Karpas-422 (cell line): ENCODE results near the gene CHAD. TPM values are rescaled to one million over a fixed set of nuclear protein-coding genes. Genes with fewer than 3 reads are reported as not detected.

ENCODE experiments used
- DNase-seq: peaks from one replicate; pipeline ENCODE4 v3.0.0-alpha.2; 2015
- H2AFZ ChIP-seq: fragments of 200-600 bp; sonication (generic); 2 replicates; pipeline ENCODE4 v1.6.1; 2014; ENCODE audit warnings: antibody characterized with exemption, low read length, mixed read lengths
- H3K27ac ChIP-seq: fragments of 200-600 bp; sonication (generic); 2 replicates; pipeline ENCODE4 v1.5.1; 2014; ENCODE audit warnings: mild to moderate bottlenecking, low read length, moderate library complexity
- H3K27me3 ChIP-seq: fragments of 200-600 bp; sonication (generic); 2 replicates; pipeline ENCODE4 v1.6.1; 2014; ENCODE audit warnings: low read length, mixed read lengths
- H3K36me3 ChIP-seq: fragments of 200-600 bp; sonication (generic); 2 replicates; pipeline ENCODE4 v1.6.1; 2014; ENCODE audit warnings: low read length, mixed read lengths; ENCODE audit not compliant: insufficient read depth
- H3K4me1 ChIP-seq: fragments of 200-600 bp; sonication (generic); 2 replicates; pipeline ENCODE4 v1.6.1; 2014; ENCODE audit warnings: mild to moderate bottlenecking, low read length, mixed read lengths
- H3K4me2 ChIP-seq: fragments of 200-600 bp; sonication (generic); 2 replicates; pipeline ENCODE4 v1.6.1; 2014; ENCODE audit warnings: low read length, low read depth, mild to moderate bottlenecking; ENCODE audit not compliant: poor library complexity, severe bottlenecking
- H3K4me3 ChIP-seq: fragments of 200-600 bp; sonication (generic); 2 replicates; pipeline ENCODE4 v1.5.1; 2014; ENCODE audit warnings: mild to moderate bottlenecking, antibody characterized with exemption, low read length, mixed read lengths
- H3K79me2 ChIP-seq: fragments of 200-600 bp; sonication (generic); 2 replicates; pipeline ENCODE4 v1.6.1; 2014; ENCODE audit warnings: mild to moderate bottlenecking, low read length, mixed read lengths
- H3K9ac ChIP-seq: fragments of 200-600 bp; sonication (generic); 2 replicates; pipeline ENCODE4 v1.6.0; 2014; ENCODE audit warnings: low read length
- H3K9me2 ChIP-seq: fragments of 200-600 bp; sonication (generic), shearing (Covaris generic); replicated peaks from 2 replicates; pipeline ENCODE4 v1.6.0; 2014; ENCODE audit warnings: mild to moderate bottlenecking, low read length, moderate library complexity; ENCODE audit not compliant: insufficient read depth
- H3K9me3 ChIP-seq: fragments of 300-700, 200-600 bp; sonication (generic); 2 replicates; pipeline ENCODE4 v1.6.1; 2014; ENCODE audit warnings: low read length, mixed read lengths
- H4K20me1 ChIP-seq: fragments of 200-600 bp; sonication (generic); 2 replicates; pipeline ENCODE4 v1.6.1; 2014; ENCODE audit warnings: mild to moderate bottlenecking, antibody characterized with exemption, low read length, low read depth; ENCODE audit not compliant: insufficient read depth
- total RNA-seq: library from RNA; depleted of rRNA; stranded (reverse); fragments of >200 nt; shearing (Covaris generic); gene quantifications from 2 replicates; pipeline ENCODE4 v1.2.3, GENCODE V29; 2014; ENCODE audit warnings: low replicate concordance

The CHAD gene
- total RNA-seq, 1 experiment from 2014 or later: not detected

DNA sequence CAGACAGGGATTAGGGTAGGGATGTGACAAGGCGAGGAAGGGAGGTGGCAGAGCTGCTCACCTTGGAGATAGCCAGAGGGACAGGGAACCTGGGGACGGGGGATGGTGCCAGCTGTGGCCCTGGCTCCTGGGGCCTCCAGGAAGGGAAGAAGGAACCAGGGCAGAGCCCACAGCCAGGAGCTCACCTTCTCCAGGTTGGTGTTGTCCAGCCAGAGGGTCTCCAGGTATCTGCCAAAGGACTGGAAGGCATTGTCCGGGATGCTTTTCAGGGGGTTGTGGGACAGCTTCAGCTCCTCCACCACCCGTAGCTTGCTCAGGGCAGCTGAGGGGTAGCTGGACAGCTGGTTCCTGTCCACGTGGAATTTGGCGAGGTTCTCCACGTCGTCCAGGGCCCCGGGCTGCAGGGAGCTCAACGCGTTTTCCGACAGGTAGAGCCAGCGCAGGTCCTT is 801 bp downstream of the CHAD start:
- Histone ChIP-seq H3K4me1 (no peaks in the 10 kb centered on the region), H3K27ac (no peak overlapping the region), H3K36me3 (no peaks in the 10 kb centered on the region), H3K79me2 (no peaks in the 10 kb centered on the region), H2AFZ (no peak overlapping the region), H3K4me3 (no peak overlapping the region), H3K9me2 (no peaks in the 10 kb centered on the region), H3K9me3 (no peaks in the 10 kb centered on the region), H3K9ac (no peak overlapping the region), H3K4me2 (no peak overlapping the region), H3K27me3 (no peaks in the 10 kb centered on the region), H4K20me1 (no peaks in the 10 kb centered on the region)
- no peak for DNase-seq

DNA sequence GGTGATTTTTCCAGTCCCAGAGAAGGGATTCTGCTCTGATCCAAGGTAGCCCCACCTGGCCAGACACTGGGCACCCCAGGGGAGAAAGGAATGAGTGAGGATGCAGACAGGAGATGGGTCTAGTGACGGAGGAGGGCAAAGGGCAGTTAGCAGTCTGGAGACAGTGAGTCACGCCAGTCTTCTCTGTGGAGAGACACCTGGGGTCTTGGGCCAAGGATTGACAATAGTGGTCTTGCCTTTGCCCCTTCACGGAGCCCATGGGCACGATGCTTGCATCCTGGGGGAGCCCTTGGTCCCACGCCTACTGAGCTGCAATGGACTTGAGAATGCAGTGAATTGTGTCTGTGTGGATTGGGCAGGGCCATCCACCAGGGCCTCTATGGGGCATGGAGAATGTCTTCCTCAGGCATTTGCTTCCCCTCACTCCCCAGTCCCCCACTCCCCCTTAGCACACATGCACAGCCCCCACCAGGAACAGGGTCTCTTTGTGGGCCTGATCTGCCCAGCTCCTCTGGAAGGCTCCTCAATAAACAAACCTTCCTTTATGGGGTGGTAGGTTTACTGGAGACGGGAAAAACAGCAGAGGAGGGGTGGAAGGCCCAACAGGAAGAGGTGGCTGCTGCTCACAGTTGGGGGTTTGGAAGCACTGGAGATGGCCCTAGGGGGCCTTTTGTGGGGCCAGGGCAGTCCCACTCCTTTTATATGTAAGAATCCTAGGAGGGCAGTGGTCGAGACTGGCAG is 1.4 kb downstream of the CHAD start:
- no peak overlapping the region for H3K4me2 ChIP-seq
- H3K9ac ChIP-seq: no peak overlapping the region
- no peaks in the 10 kb centered on the region for H3K27me3 ChIP-seq

DNA sequence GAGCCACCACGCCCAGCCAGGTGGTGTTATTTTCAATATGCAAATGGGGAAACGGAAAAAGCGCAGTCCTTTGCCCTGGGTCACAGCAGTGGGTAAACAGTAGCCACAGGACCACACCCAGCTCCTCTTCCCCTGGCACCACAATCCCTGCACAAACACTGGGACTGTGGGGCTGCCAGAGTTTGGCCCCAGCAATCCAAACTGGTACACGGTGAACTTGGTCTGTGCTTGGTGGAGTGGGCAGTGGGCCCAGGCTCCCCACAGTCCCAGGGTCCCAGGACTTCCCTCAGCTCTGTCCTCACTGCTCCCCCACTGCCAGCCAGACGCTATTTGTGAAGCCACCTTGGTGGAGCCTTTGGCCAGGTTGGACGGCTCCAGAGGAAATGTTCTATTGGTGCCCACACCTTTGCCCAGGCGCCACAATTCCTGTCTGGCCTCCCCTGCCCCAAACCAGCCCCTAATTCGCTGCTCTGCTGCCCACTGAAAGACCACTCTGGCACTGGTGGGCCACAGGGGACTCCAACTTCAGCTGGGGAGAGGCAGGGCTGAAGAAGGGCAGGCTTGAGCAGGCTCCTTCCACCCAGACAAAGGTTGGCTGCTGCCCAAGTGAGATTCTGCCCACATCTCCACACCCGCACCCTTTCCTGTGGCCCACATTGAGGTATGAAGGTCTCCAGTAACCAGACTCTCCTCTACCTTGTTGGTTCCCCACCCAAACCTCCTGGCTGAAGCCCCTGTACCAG is 2.1 kb downstream of the CHAD start:
- Histone ChIP-seq H3K27me3 (no peaks in the 10 kb centered on the region), H3K79me2 (no peaks in the 10 kb centered on the region), H3K9ac (no peak overlapping the region), H3K4me1 (no peaks in the 10 kb centered on the region), H2AFZ (no peak overlapping the region), H3K9me2 (no peaks in the 10 kb centered on the region), H3K27ac (no peak overlapping the region), H3K4me3 (no peak overlapping the region), H3K4me2 (no peak overlapping the region), H3K9me3 (no peaks in the 10 kb centered on the region), H4K20me1 (no peaks in the 10 kb centered on the region), H3K36me3 (no peaks in the 10 kb centered on the region)
- DNase-seq: no peak

More for the DNA sequence above, 1.4 kb downstream of the CHAD start:
- no peak overlapping the region for H3K4me3 ChIP-seq
- no peaks in the 10 kb centered on the region for H3K36me3 ChIP-seq
- no peaks in the 10 kb centered on the region for H3K4me1 ChIP-seq
- H3K9me2 ChIP-seq: no peaks in the 10 kb centered on the region
- no peak overlapping the region for H2AFZ ChIP-seq
- no peaks in the 10 kb centered on the region for H3K79me2 ChIP-seq
- H3K9me3 ChIP-seq: no peaks in the 10 kb centered on the region
- no peaks in the 10 kb centered on the region for H4K20me1 ChIP-seq
- DNase-seq: no peak
- no peak overlapping the region for H3K27ac ChIP-seq

DNA sequence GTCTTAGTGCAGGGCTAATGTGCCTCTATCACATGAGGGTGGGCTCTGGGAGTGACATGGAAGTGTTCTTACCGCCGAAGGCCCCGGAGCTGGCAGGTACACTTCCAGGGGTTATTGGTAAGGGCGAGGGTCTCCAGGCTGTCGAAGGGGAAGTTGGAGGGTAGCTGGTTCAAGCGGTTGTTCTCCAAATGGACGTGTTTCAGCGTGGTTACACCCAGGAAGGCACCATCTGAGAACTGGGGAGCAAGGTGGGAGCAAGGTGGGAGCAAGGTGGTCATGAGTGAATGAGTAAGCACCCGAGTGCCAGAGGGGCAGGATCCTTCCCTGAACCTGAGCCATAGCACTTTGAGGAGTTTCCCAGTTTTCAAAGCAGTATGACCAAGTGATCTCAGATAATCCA is 3.0 kb downstream of the CHAD start:
- no peaks in the 10 kb centered on the region for H3K79me2 ChIP-seq
- no peaks in the 10 kb centered on the region for H3K9me3 ChIP-seq
- no peaks in the 10 kb centered on the region for H3K9me2 ChIP-seq
- no peak for DNase-seq
- H3K4me3 ChIP-seq: no peak overlapping the region
- no peaks in the 10 kb centered on the region for H4K20me1 ChIP-seq
- H3K4me2 ChIP-seq: no peak overlapping the region
- H3K4me1 ChIP-seq: no peaks in the 10 kb centered on the region
- H3K36me3 ChIP-seq: no peaks in the 10 kb centered on the region
- H3K27me3 ChIP-seq: no peaks in the 10 kb centered on the region
- no peak overlapping the region for H3K9ac ChIP-seq
- no peak overlapping the region for H3K27ac ChIP-seq
- no peak overlapping the region for H2AFZ ChIP-seq

DNA sequence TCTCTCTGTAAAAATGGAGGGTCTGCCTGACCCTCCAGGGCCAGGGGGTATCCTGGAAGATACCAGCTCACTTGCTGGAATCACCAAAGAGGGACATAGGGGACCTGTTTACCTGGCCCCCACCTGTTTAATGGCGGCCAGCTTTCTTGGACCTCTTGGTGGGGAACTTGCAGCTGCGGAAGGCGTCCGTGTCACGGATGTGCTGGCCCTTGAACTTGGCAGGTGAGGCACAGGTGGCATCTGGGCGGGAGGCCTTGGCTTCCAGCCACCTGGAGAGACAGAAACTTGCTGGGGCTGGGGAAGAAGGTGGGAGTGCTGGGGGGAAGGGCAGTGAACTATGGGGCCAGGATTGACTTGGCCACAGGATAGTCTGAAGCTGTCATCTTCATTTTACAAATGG is 3.5 kb downstream of the CHAD start:
- Histone ChIP-seq H3K4me1 (no peaks in the 10 kb centered on the region), H3K27ac (no peak overlapping the region), H3K9me2 (no peaks in the 10 kb centered on the region), H3K79me2 (no peaks in the 10 kb centered on the region), H3K27me3 (no peaks in the 10 kb centered on the region), H4K20me1 (no peaks in the 10 kb centered on the region), H3K9ac (no peak overlapping the region), H2AFZ (no peak overlapping the region), H3K4me3 (no peak overlapping the region), H3K36me3 (no peaks in the 10 kb centered on the region), H3K9me3 (no peaks in the 10 kb centered on the region), H3K4me2 (no peak overlapping the region)
- DNase-seq: no peak

DNA sequence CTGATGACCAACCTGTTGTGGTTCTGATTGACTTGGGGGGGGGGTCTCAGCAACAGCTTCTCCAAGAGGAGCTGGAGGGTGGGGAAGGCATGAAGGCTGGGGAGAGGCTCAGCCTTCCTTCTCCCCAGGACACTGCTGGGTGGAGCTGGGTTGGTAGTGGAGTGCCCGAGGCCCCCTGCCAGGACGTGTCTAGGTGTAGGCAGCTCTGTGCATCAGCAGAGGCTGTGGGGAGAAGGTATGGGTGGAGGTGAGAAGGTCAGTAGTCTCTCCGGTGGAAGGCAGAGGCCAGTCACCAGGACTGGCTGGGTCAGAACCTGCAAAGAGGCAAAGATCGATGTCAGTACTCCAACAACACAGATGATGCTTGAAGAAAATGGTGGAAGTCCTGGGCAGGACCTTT is 3.9 kb downstream of the CHAD start:
- no peaks in the 10 kb centered on the region for H3K9me2 ChIP-seq
- H3K79me2 ChIP-seq: no peaks in the 10 kb centered on the region
- H4K20me1 ChIP-seq: no peaks in the 10 kb centered on the region

DNA sequence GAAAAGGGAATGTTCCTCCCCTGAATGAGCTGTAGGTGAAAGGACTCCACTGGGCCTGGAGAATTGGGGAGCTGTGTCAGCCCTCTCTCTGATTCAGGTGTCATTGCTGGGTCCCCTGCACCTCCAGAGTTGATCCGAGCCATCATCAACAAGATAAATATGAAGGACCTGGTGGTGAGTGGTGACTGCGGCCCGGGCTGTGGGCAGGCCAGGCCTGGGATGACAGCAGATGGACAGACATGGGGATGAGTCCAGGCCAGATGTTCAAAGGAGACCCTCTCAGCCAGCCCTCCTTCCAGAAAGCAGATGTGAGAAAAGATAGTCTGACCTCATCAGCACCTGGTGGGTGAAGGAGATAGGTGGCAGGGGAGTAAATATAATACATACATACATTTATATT is 4.6 kb downstream of the CHAD start:
- Histone ChIP-seq H3K9me3 (no peaks in the 10 kb centered on the region), H3K9me2 (no peaks in the 10 kb centered on the region), H3K4me2 (no peak overlapping the region), H3K9ac (no peak overlapping the region), H4K20me1 (no peaks in the 10 kb centered on the region), H3K36me3 (no peaks in the 10 kb centered on the region), H3K4me1 (0 out of 2 replicates have a peak, but pooled peaks cover 4% of the 10 kb centered on the region), H3K4me3 (no peak overlapping the region), H2AFZ (no peak overlapping the region), H3K79me2 (no peaks in the 10 kb centered on the region), H3K27me3 (no peaks in the 10 kb centered on the region), H3K27ac (no peak overlapping the region)
- no peak for DNase-seq

More for the DNA sequence above, 3.9 kb downstream of the CHAD start:
- Histone ChIP-seq H3K4me3 (no peak overlapping the region), H3K9ac (no peak overlapping the region), H3K4me2 (no peak overlapping the region), H3K27me3 (no peaks in the 10 kb centered on the region), H3K36me3 (no peaks in the 10 kb centered on the region), H3K27ac (no peak overlapping the region), H3K4me1 (no peaks in the 10 kb centered on the region), H2AFZ (no peak overlapping the region), H3K9me3 (no peaks in the 10 kb centered on the region)
- DNase-seq: no peak

DNA sequence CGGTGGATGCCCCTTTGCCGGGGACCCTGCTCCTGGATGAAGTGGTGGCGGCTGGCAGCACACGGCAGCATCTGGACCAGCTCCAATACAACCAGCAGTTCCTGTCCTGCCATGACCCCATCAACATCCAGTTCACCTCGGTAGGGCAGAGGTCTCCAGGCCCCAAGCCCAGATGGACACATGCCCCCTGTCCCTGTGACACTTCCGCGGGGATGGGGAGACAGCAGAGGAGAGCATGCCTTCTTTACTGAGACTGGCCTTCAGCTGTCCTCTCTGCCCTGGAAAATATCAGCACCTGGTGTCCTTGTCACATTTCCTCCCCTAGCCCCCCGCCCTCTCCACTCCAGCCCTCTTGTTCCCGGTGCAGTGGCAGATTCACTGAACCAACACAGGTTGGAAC is 6.2 kb downstream of the CHAD start:
- Histone ChIP-seq H3K4me2 (no peak overlapping the region), H3K27me3 (no peaks in the 10 kb centered on the region), H3K9me2 (no peaks in the 10 kb centered on the region), H3K4me3 (no peak overlapping the region), H4K20me1 (no peaks in the 10 kb centered on the region), H3K27ac (no peak overlapping the region), H3K9me3 (no peaks in the 10 kb centered on the region), H3K79me2 (no peaks in the 10 kb centered on the region), H2AFZ (no peak overlapping the region), H3K36me3 (no peaks in the 10 kb centered on the region), H3K9ac (no peak overlapping the region), H3K4me1 (0 out of 2 replicates have a peak, but pooled peaks cover 4% of the 10 kb centered on the region)
- DNase-seq: no peak
